H9 (cell line): ENCODE results near the gene ANKRD29. TPM values are rescaled to one million over a fixed set of nuclear protein-coding genes. Genes with fewer than 3 reads are reported as not detected.
A peak's percentile ranks its signal among the peaks of the same experiment; 100 is the strongest.
"Not testable (repeated sequence)": the region's sequence is repeated elsewhere in the genome, so short reads cannot be mapped to it uniquely, and the experiment has no call there.

Experiments used
- DNase-seq: peaks from one replicate; pipeline ENCODE4 v3.0.0-alpha.2; 2017
- H2AFZ ChIP-seq: one replicate; pipeline ENCODE4 v1.6.1; 2013; ENCODE audit warnings: mild to moderate bottlenecking, low read length, control low read depth, moderate library complexity
- H2AK5ac ChIP-seq: 2 replicates; pipeline ENCODE4 v1.6.1; 2013; ENCODE audit warnings: low read length, control low read depth, mixed read lengths; ENCODE audit not compliant: insufficient read length
- H2BK120ac ChIP-seq: one replicate; pipeline ENCODE4 v1.6.1; 2013; ENCODE audit warnings: low read depth, mild to moderate bottlenecking, low read length, control low read depth, inconsistent platforms; ENCODE audit not compliant: poor library complexity, severe bottlenecking
- H2BK12ac ChIP-seq: 2 replicates; pipeline ENCODE4 v1.6.1; 2013; ENCODE audit warnings: low read length, control low read depth, mixed read lengths, low read depth; ENCODE audit not compliant: insufficient read length
- H2BK15ac ChIP-seq: 2 replicates; pipeline ENCODE4 v1.6.1; 2013; ENCODE audit warnings: low read depth, low read length, control low read depth
- H2BK20ac ChIP-seq: one replicate; pipeline ENCODE4 v1.6.1; 2013; ENCODE audit warnings: low read depth, mild to moderate bottlenecking, low read length, control low read depth, inconsistent platforms; ENCODE audit not compliant: poor library complexity, severe bottlenecking
- H2BK5ac ChIP-seq: 2 replicates; pipeline ENCODE4 v1.6.1; 2013; ENCODE audit warnings: low read length, control low read depth, mixed read lengths; ENCODE audit not compliant: insufficient read length
- H3K14ac ChIP-seq: 2 replicates; pipeline ENCODE4 v1.6.1; 2013; ENCODE audit warnings: low read length, control low read depth; ENCODE audit not compliant: insufficient read depth
- H3K18ac ChIP-seq: 2 replicates; pipeline ENCODE4 v1.6.1; 2013; ENCODE audit warnings: low read depth, mild to moderate bottlenecking, mixed read lengths, low read length, control low read depth; ENCODE audit not compliant: insufficient read length
- H3K23ac ChIP-seq: 2 replicates; pipeline ENCODE4 v1.6.1; 2013; ENCODE audit warnings: low read length, control low read depth, mixed read lengths, low read depth; ENCODE audit not compliant: insufficient read length
- H3K23me2 ChIP-seq: 2 replicates; pipeline ENCODE4 v1.6.1; 2013; ENCODE audit warnings: low read depth, mild to moderate bottlenecking, mixed read lengths, low read length, control low read depth; ENCODE audit not compliant: insufficient read length, poor library complexity, severe bottlenecking
- H3K27ac ChIP-seq: 2 replicates; pipeline ENCODE4 v1.5.1; 2013; ENCODE audit warnings: low read length, control low read depth, mixed read lengths, low read depth; ENCODE audit not compliant: insufficient read length
- H3K27me3 ChIP-seq: 2 replicates; pipeline ENCODE4 v1.6.1; 2013; ENCODE audit warnings: low read length, control low read depth, inconsistent platforms; ENCODE audit not compliant: insufficient read depth
- H3K4ac ChIP-seq: 2 replicates; pipeline ENCODE4 v1.6.1; 2013; ENCODE audit warnings: low read depth, mild to moderate bottlenecking, control low read depth, inconsistent platforms, low read length, moderate library complexity
- H3K4me1 ChIP-seq: 2 replicates; pipeline ENCODE4 v1.6.1; 2013; ENCODE audit warnings: low read length, control low read depth, inconsistent platforms; ENCODE audit not compliant: insufficient read depth
- H3K4me2 ChIP-seq: 2 replicates; pipeline ENCODE4 v1.6.1; 2013; ENCODE audit warnings: low read length, control low read depth, mixed read lengths; ENCODE audit not compliant: insufficient read length, insufficient read depth
- H3K56ac ChIP-seq: 2 replicates; pipeline ENCODE4 v1.6.1; 2013; ENCODE audit warnings: low read depth, mild to moderate bottlenecking, mixed read lengths, low read length, control low read depth; ENCODE audit not compliant: insufficient read length
- H3K79me1 ChIP-seq: 2 replicates; pipeline ENCODE4 v1.6.1; 2013; ENCODE audit warnings: low read depth, mild to moderate bottlenecking, moderate library complexity, low read length, control low read depth, inconsistent platforms; ENCODE audit not compliant: insufficient read depth, poor library complexity, severe bottlenecking
- H3K79me2 ChIP-seq: 2 replicates; pipeline ENCODE4 v1.6.1; 2013; ENCODE audit warnings: low read length, control low read depth, inconsistent platforms; ENCODE audit not compliant: insufficient read depth
- H3K9ac ChIP-seq: 2 replicates; pipeline ENCODE4 v1.6.1; 2013; ENCODE audit warnings: low read length, control low read depth, mixed read lengths; ENCODE audit not compliant: insufficient read length; ENCODE audit errors: extremely low read depth
- H3K9me3 ChIP-seq: one replicate; pipeline ENCODE4 v1.6.1; 2013; ENCODE audit warnings: low read depth, low read length, inconsistent platforms; ENCODE audit not compliant: control insufficient read depth
- H3T11ph ChIP-seq: one replicate; pipeline ENCODE4 v1.6.1; 2013; ENCODE audit warnings: mild to moderate bottlenecking, low read length, control low read depth, inconsistent platforms
- H4K20me1 ChIP-seq: one replicate; pipeline ENCODE4 v1.6.1; 2013; ENCODE audit not compliant: control insufficient read depth, insufficient read length, insufficient read depth
- H4K5ac ChIP-seq: 2 replicates; pipeline ENCODE4 v1.6.1; 2013; ENCODE audit warnings: low read depth, mild to moderate bottlenecking, mixed read lengths, low read length, control low read depth; ENCODE audit not compliant: insufficient read length
- H4K8ac ChIP-seq: replicated peaks from 2 replicates; pipeline ENCODE4 v1.6.1; 2013; ENCODE audit warnings: low read length, control low read depth, mixed read lengths, low read depth; ENCODE audit not compliant: insufficient read length
- H4K91ac ChIP-seq: 2 replicates; pipeline ENCODE4 v1.6.1; 2013; ENCODE audit warnings: low read depth, mild to moderate bottlenecking, moderate library complexity, mixed read lengths, low read length, control low read depth; ENCODE audit not compliant: insufficient read length
- H3K27ac Mint-ChIP-seq, 3 experiments: 2 replicates in 2 of 3; 3 replicates in 1 of 3; pipeline ENCODE4 v1.8.0; 2020 to 2021; ENCODE audit warnings: mixed read lengths in 3 of 3, mild to moderate bottlenecking in 1 of 3, moderate library complexity in 1 of 3
- H3K27me3 Mint-ChIP-seq: 2 replicates; pipeline ENCODE4 v1.8.0; 2021; ENCODE audit warnings: low read depth, mild to moderate bottlenecking, moderate library complexity, mixed read lengths
- H3K36me3 Mint-ChIP-seq, 3 experiments: 2 replicates in 2 of 3; 3 replicates in 1 of 3; pipeline ENCODE4 v1.8.0; 2020 to 2021; ENCODE audit warnings: low read depth in 3 of 3, mixed read lengths in 3 of 3; ENCODE audit not compliant: insufficient read depth in 1 of 3
- H3K4me1 Mint-ChIP-seq, 2 experiments: 2 replicates each; pipeline ENCODE4 v1.8.0; 2020; ENCODE audit warnings: mixed read lengths in 2 of 2
- H3K4me3 Mint-ChIP-seq, 2 experiments: 2 replicates in 1 of 2; 3 replicates in 1 of 2; pipeline ENCODE4 v1.8.0; 2020 to 2021; ENCODE audit warnings: mild to moderate bottlenecking in 2 of 2, mixed read lengths in 2 of 2, moderate library complexity in 1 of 2
- H3K9me3 Mint-ChIP-seq, 2 experiments: 2 replicates in 1 of 2; 3 replicates in 1 of 2; pipeline ENCODE4 v1.8.0; 2020; ENCODE audit warnings: mild to moderate bottlenecking in 2 of 2, mixed read lengths in 2 of 2, moderate library complexity in 1 of 2
- CTCF ChIP-seq: fragments of 200-600 bp; sonication (generic); conservative IDR thresholded peaks from 3 replicates; pipeline ENCODE4 v1.8.0; 2021; ENCODE audit warnings: antibody characterized with exemption, mild to moderate bottlenecking
- WGBS: extraction: QIAGEN DNeasy Blood & Tissue Kit; methylation state at CpG from one replicate; pipeline ENCODE4 v1.1.7; 2013; ENCODE audit warnings: missing lambda C conversion rate, low lambda C conversion rate, mixed read lengths; ENCODE audit not compliant: insufficient read length; ENCODE audit errors: extremely low coverage; 5-methylcytosine and 5-hydroxymethylcytosine counted together
- total RNA-seq: library from RNA; stranded (reverse); gene quantifications from 2 replicates; pipeline ENCODE4 v1.2.1, GENCODE V29; 2021

Gene ANKRD29
- total RNA-seq, 1 experiment from 2014 or later, result 2.1 TPM

GRCh38 chr18:23578067-23578701 lies 84.5 kb downstream of the ANKRD29 start:
- H3T11ph ChIP-seq, result no peak overlapping the region
- no peak overlapping the region for H2BK5ac ChIP-seq
- no peak overlapping the region for H3K4me2 ChIP-seq
- no peak overlapping the region for H2BK20ac ChIP-seq
- H4K8ac ChIP-seq, result no peak overlapping the region
- Mint-ChIP-seq H3K4me3 (no peak overlapping the region), H3K9me3 (peaks cover 0 to 2% of the 10 kb centered on the region in 2 experiments; a peak in 2 of 5 replicates), H3K36me3 (peaks cover 14 to 28% (median 15%) of the 10 kb centered on the region in 3 experiments), H3K27ac (peak overlapping the region in 2 of 3 experiments; percentile 3 to 32; a peak in 2 of 7 replicates), H3K27me3 (no peaks in the 10 kb centered on the region), H3K4me1 (peaks cover 17 to 21% of the 10 kb centered on the region in 2 experiments)
- no peaks in the 10 kb centered on the region for H3K27me3 ChIP-seq
- no peak overlapping the region for H3K27ac ChIP-seq
- no peaks in the 10 kb centered on the region for H3K23me2 ChIP-seq
- H3K56ac ChIP-seq, result no peak overlapping the region
- no peaks in the 10 kb centered on the region for H4K20me1 ChIP-seq
- H3K4ac ChIP-seq, result no peak overlapping the region
- no peak overlapping the region for H2BK12ac ChIP-seq
- no peaks in the 10 kb centered on the region for H3K9me3 ChIP-seq
- TF ChIP-seq CTCF, result no peak
- no peak overlapping the region for H4K91ac ChIP-seq
- no peak for DNase-seq
- peaks cover 2% of the 10 kb centered on the region; the same call in 1 of the 2 replicates for H3K4me1 ChIP-seq
- H3K79me2 ChIP-seq, result peaks cover 8% of the 10 kb centered on the region; the same call in 1 of the 2 replicates
- H3K18ac ChIP-seq, result no peak overlapping the region
- H3K79me1 ChIP-seq, result peaks cover 4% of the 10 kb centered on the region
- no peak overlapping the region for H2AK5ac ChIP-seq
- H4K5ac ChIP-seq, result no peak overlapping the region
- H2AFZ ChIP-seq, result no peak overlapping the region
- no CpG with 5 or more reads among the region's 6 CpGs for WGBS
- H3K14ac ChIP-seq, result no peak overlapping the region
- no peak overlapping the region for H3K9ac ChIP-seq
- H2BK15ac ChIP-seq, result no peak overlapping the region
- no peak overlapping the region for H2BK120ac ChIP-seq
- H3K23ac ChIP-seq, result no peak overlapping the region

- H3K27me3 Mint-ChIP-seq, H4K8ac ChIP-seq, H3K56ac ChIP-seq, H2AK5ac ChIP-seq, H4K91ac ChIP-seq, H3K27ac ChIP-seq, H3K9me3 Mint-ChIP-seq, H3K4me2 ChIP-seq, H3K9ac ChIP-seq, H3K4me3 Mint-ChIP-seq, H3K23me2 ChIP-seq, H2AFZ ChIP-seq, DNase-seq, H2BK20ac ChIP-seq, H3K27ac Mint-ChIP-seq, H3T11ph ChIP-seq, H3K9me3 ChIP-seq, H2BK5ac ChIP-seq, H3K79me2 ChIP-seq, H4K5ac ChIP-seq, H3K23ac ChIP-seq, H2BK120ac ChIP-seq, H3K4me1 ChIP-seq, H3K18ac ChIP-seq, H2BK15ac ChIP-seq, H3K4ac ChIP-seq, H3K79me1 ChIP-seq, H3K27me3 ChIP-seq, H4K20me1 ChIP-seq, H3K14ac ChIP-seq, H2BK12ac ChIP-seq: not testable (repeated sequence)
- Mint-ChIP-seq H3K4me1 (peaks cover 16 to 21% of the 10 kb centered on the region in 2 experiments; a peak in 3 of 4 replicates), H3K36me3 (peaks cover 14 to 28% (median 15%) of the 10 kb centered on the region in 3 experiments)
- no CpG with 5 or more reads among the region's 24 CpGs for WGBS
These were observed 85.2 kb downstream of the ANKRD29 start for GRCh38 chr18:23577521-23577920.
